Fibroblast of lung (primary cell): ENCODE results near the gene OBSCN.

Experiments used
- CTCF ChIP-seq, 2 donors: IDR thresholded peaks in 1 of 2; conservative IDR thresholded peaks in 1 of 2; 1 replicate in 1 of 2; 2 replicates in 1 of 2; pipeline ENCODE4 v1.5.1; 2011 to 2012; ENCODE audit warnings: low read length in 2 of 2, control low read depth in 1 of 2, inconsistent platforms in 1 of 2, low read depth in 1 of 2, mild to moderate bottlenecking in 1 of 2
- EZH2 ChIP-seq: IDR thresholded peaks from 2 replicates; pipeline ENCODE4 v1.5.1; 2012; ENCODE audit warnings: low read length, control low read depth, mild to moderate bottlenecking; ENCODE audit errors: missing control alignments

DNA sequence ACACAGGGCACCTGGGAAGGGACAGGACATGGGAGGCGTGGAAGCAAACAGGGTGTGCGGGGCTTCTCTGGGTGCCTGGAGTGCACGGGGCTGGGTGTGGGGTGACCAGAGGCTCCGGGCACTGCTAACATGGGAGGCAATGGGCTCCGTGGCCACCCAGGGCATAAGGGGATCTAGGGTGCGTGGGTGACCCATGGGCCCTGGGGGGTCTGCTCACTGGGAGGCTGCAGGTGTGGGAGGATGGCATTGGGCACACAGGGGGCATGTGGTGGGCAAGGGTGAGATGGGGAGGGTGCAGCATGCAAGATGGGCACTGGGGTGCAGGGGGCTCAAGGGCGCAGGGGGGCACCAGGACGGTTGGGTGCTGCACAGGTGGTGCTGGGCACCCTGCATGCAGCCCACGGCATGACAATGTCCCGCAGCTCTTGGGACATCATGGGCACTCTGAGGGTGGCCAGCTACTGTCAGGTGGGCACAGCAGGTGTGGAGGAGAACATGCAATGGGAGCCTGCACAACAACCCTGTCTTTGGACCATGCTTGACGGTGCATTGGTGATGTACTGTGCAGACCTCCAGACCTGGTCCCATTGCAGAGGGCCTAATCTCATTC is 183.7 kb downstream of the OBSCN start:
- TF ChIP-seq CTCF (conservative IDR thresholded peaks at IDR 0.05 in 1 of 2, IDR thresholded peaks at IDR 0.05 in 1 of 2; ENCODE audit: low read depth in 1 of 2, low read length in 2 of 2) (no peak), EZH2 (no peak)
